Left forelimb (tissue), 1 donor: ENCODE data around the gene DCLK2.

ENCODE experiments used
- DNase-seq: peaks from one replicate; pipeline ENCODE4 v3.0.0-alpha.2; 2018; ENCODE audit warnings: low spot score

Gene DCLK2

GRCh38 chr4:150209140-150209829, 131.0 kb downstream of the DCLK2 start:
- no peak for DNase-seq

DNA sequence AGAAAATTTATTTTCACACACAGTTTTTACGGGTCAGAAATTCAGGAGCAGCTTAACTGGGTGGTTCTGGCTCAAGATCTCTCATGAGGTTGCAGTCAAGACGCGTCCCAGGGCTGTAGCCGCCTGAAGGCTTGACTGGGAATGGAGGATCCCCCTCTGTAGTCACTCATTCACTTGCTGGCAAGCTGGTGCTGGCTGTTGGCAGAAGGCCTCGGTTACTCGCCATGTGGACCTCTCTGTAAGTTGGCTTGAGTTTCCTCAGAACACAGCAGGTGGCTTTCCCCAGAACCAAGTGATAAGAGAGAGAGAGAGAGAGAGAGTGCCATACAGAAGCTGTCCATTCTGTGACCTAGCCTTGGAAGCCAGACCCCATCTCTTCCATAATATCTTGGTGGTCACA, 132.8 kb downstream of the DCLK2 start:
- DNase-seq = no peak

GRCh38 chr4:150211799-150212445, 133.7 kb downstream of the DCLK2 start:
- no peak for DNase-seq

DNA sequence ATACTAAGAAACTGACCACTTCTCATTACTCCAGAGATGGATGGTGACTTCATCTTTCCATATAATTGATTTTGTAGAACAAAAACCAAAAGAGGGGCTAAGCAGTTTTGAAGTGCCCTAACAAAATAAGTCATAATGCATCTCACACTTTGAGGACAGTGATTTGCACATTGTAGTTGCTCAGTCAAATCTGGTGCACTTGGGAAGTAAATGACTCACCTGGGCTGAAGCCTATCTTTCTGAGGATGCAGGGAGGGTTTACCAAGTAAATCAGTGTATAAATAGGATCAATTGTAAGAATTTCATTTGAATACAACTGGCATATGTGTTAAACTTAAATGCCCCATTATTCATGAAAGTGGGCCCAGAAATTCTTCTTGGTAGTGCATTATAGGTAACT, 134.2 kb downstream of the DCLK2 start:
- no peak for DNase-seq

GRCh38 chr4:150212927-150213326, 134.7 kb downstream of the DCLK2 start:
- no peak for DNase-seq

GRCh38 chr4:150215601-150216000, 137.4 kb downstream of the DCLK2 start:
- no peak for DNase-seq

GRCh38 chr4:150216726-150217125, 138.5 kb downstream of the DCLK2 start:
- DNase-seq = no peak

DNA sequence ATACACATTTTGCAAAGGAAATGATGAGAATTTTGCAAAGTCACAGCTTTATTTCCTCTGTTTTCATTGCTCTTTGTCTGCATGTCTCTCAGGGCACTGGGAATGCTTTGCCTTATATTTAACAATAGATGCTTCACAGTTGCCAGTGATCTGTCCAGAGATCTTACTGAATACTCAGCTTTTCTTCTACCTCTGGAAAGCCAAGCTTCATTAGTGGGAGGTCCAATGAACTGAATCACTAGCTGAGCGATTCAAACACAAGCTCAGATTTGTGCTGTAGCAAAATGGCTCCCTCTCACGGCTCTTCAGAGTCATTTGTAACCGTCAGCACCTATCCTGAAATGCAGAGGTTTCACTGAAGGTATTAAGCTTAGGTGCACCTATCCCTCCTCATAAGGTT, 138.9 kb downstream of the DCLK2 start:
- DNase-seq = no peak

DNA sequence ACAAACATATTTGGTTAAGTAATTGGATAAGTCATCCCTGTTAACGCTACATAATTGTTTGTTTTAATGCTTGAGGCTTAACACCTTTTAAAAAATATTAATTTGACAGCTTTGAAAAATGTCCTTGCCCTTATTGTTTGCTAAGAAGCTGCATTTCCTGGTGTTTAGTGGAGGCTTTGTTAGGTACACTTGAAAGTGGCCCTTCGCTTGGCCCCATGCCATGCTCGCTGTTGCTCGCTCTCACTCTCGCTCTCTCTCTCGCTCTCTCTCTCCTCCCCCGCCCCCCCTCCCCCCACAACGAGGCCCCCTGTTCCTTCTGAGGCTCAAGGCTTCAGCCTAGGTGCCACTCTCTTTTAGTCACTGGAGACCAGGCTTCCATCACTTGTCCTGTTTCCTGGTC, 139.6 kb downstream of the DCLK2 start:
- DNase-seq = no peak

- no peak for DNase-seq
These were observed 140.2 kb downstream of the DCLK2 start for GRCh38 chr4:150218447-150218846.

GRCh38 chr4:150219841-150220240, 141.6 kb downstream of the DCLK2 start:
- no peak for DNase-seq

GRCh38 chr4:150224896-150225591, 146.8 kb downstream of the DCLK2 start:
- no peak for DNase-seq

GRCh38 chr4:150229520-150229919, 151.3 kb downstream of the DCLK2 start:
- no peak for DNase-seq

DNA sequence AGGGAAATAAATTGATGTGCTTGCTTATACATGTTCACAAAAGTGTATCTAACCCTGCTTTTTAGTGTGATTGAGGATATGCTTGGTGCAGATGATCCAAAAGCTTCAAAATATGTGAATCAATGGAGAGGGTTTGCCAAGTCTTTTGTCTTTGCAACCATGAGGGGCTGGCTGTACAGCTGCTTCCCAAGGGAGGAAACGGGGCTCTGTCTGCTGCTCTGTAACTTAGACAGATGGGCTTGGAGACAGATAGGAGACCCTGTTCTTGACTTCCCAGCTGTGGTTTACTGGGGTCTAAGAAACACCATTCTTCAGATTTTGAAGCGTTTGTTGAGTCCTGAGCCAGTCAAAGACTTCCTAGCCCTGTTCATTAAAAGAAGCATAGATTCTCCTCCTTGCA, 152.3 kb downstream of the DCLK2 start:
- DNase-seq = no peak

GRCh38 chr4:150231107-150231770, 153.0 kb downstream of the DCLK2 start:
- no peak for DNase-seq

GRCh38 chr4:150232029-150232428, 153.8 kb downstream of the DCLK2 start:
- no peak for DNase-seq

GRCh38 chr4:150234246-150234645, 156.0 kb downstream of the DCLK2 start:
- no peak for DNase-seq

GRCh38 chr4:150235317-150235716, 157.1 kb downstream of the DCLK2 start:
- no peak for DNase-seq

DNA sequence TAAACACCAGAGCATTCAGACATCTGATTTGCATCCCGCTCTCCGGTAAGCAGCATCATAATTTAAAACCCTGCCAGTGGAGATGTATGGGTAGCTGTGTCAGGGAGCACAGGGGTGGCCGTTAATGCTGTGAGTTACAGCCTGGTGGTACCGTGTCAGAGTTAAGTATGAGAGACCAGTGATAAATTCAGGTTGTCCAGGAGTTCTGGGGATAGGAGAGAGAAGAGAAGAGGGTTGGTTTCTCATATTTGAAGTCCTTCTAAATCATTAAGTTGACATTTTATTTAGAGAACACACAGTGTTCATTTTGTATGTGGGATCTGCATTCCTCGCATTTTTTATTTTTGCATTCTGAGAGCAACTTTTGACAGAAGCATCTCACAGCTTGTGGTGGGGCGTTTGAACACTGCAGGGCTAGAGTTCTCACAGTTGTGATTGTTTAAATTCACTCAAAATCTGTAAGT, 157.6 kb downstream of the DCLK2 start:
- DNase-seq = no peak

DNA sequence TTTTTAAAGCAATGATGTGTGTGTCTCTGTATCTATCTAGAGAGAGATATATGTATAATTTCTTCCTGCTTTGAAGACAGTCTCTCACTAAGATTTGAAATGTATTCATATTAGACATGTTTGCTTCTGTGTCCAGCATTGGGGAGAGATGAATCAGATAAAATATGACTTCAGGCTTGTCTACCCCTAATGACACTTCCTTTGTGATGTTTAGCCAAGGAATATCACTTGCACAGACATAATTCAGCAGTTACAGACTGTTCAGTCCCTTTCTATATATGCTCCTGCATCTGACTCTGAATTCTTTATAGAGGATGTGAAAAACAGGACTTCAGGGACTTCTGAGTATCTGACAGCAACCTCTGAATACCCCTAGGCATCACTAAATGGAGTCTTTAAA, 158.4 kb downstream of the DCLK2 start:
- DNase-seq = no peak

GRCh38 chr4:150237110-150237872, 159.0 kb downstream of the DCLK2 start:
- DNase-seq = no peak

- DNase-seq = no peak
These were observed 160.3 kb downstream of the DCLK2 start for GRCh38 chr4:150238591-150238990.
